Measurements from ENCODE around the gene WSCD2. TPM values are rescaled to one million over a fixed set of nuclear protein-coding genes. Genes with fewer than 3 reads are reported as not detected.

The WSCD2 gene
- total RNA-seq, 1 donor from 2014 or later = 0.97 TPM

GRCh38 chr12:108238474-108238873 lies 109.4 kb downstream of the WSCD2 start:
- DNase-seq (no peak), ATAC-seq (ENCODE audit: poor library complexity) (no peak)
- intact Hi-C loops (cut with DNase I) = loop anchor here (10.0 kb wide), 1 partner anchor 216 kb away; no protein-coding TSS in a partner anchor

GRCh38 chr12:108239378-108239777 lies 110.3 kb downstream of the WSCD2 start:
- ATAC-seq (ENCODE audit: poor library complexity) = no peak
- DNase-seq = no peak
- intact Hi-C loops (cut with DNase I) = loop anchor here (10.0 kb wide), 1 partner anchor 215 kb away; no protein-coding TSS in a partner anchor

GRCh38 chr12:108240027-108240785 lies 111.1 kb downstream of the WSCD2 start:
- no peak for ATAC-seq (ENCODE audit: poor library complexity)
- DNase-seq = no peak
- intact Hi-C loops (cut with DNase I) = no loop called here

DNA sequence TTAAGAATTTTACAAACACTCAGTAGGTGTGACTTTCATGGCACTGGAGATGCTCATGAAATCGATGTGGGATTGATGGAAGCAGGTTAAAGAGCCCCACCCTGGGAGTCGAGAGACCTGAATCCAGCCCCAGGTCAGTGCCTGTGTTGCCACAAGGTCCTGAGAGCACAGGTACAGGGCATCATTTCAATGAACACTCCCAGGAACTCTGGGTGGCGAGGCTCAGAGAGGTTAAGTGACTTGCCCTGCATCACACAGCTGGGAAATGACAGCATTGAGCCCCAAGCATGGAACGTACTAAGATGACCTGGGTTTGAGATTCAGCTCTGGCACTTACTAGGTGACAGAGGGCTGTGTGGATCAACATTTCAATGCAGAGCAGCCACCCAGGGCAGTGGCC lies 111.8 kb downstream of the WSCD2 start:
- intact Hi-C loops (cut with DNase I) = no loop called here
- DNase-seq (no peak), ATAC-seq (ENCODE audit: poor library complexity) (no peak)

DNA sequence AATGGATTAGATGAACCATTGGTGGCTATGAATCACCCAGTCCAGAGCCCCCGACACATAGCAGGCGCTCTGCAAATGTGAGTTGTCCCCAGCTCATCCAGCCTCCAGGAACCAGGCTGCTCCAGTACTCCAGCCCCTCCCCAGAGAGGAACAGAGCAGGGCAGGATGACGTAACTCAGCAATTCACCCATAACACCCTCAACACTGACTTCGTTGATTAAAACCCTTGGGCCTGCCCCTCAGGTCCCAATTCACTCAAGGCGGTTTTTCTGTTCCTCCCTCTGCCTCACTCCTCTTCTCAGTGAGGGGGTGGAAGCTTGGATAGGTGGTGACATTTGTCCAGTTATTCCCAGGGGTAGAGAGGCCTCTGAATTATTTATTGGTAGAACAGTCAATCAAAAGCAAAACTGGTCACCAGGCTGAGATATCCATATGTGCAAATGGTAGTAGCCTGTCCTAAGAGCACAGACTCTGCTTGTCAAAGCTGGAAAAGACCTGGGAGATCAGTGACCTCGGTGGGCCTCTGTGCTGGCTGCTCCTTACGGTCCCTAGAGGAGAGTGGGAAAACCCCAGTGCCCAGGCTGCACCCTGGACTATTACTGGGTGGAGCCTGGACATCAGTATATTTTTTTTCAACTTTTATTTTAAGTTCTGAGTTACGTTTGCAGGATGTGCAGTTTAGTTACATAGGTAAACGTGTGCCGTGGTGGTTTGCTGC lies 113.1 kb downstream of the WSCD2 start:
- ATAC-seq (ENCODE audit: poor library complexity) (no peak), DNase-seq (no peak)
- intact Hi-C loops (cut with DNase I) = no loop called here

DNA sequence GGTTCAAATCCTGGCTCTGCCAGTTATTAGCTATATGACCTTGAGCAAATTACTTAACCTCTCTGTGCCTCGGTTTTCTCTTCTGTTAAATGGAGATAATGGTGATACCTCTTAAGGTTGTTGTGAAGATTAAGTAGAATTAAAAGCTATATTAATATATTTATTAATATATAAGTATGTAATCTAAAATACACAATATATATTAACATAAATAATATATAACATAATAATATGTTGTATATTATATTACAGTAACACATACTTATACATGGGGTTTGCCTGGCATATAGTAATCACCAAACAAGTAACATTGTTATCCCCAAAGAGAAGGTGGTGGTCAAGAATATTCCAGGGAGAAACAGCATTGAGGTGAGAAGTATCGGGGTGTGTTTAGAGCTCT lies 118.0 kb downstream of the WSCD2 start:
- no peak for ATAC-seq (ENCODE audit: poor library complexity)
- DNase-seq = no peak
- intact Hi-C loops (cut with DNase I) = no loop called here

DNA sequence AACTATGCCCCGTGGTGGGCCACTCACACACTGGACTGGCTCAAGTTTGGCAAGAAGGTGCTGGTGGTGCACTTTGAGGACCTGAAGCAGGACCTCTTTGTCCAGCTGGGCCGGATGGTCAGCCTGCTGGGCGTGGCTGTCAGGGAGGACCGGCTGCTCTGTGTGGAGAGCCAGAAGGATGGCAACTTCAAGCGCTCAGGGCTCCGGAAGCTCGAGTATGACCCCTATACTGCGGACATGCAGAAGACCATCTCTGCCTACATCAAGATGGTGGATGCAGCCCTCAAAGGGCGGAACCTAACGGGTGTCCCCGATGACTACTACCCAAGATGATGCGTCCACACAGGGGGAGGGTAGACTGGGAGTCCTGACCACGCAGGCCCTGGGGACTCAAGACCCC lies 118.9 kb downstream of the WSCD2 start:
- ATAC-seq (ENCODE audit: poor library complexity) (no peak), DNase-seq (no peak)
- intact Hi-C loops (cut with DNase I) = no loop called here

- intact Hi-C loops (cut with DNase I) = no loop called here
- no peak for ATAC-seq (ENCODE audit: poor library complexity)
- no peak for DNase-seq
These were observed 123.4 kb downstream of the WSCD2 start for GRCh38 chr12:108252523-108252922.

GRCh38 chr12:108253540-108253939 lies 124.5 kb downstream of the WSCD2 start:
- DNase-seq (no peak), ATAC-seq (ENCODE audit: poor library complexity) (no peak)
- intact Hi-C loops (cut with DNase I) = no loop called here

DNA sequence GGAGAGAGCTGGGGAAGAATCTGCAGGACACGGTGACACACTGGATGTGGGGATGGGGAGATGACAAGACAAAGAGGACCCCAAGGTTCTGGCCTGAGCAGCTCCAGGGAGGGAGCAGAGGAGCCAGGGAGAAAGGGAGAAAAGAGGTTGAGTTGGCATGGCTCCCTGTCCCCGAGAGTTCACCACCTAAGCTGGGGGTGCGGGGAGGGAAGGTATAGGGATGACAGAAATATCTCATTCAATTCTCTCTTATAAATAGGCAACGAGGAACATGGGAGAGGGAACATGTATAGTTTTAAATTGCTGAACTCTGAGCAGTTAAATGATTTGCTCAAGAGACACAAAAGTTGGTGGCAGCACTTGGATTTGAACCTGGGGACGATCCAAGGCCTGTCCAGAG lies 124.9 kb downstream of the WSCD2 start:
- ATAC-seq (ENCODE audit: poor library complexity) (no peak), DNase-seq (no peak)
- intact Hi-C loops (cut with DNase I) = no loop called here

- intact Hi-C loops (cut with DNase I) = no loop called here
- DNase-seq (no peak), ATAC-seq (ENCODE audit: poor library complexity) (no peak)
These were observed 125.6 kb downstream of the WSCD2 start for GRCh38 chr12:108254517-108255251.

GRCh38 chr12:108255252-108255602 lies 126.1 kb downstream of the WSCD2 start:
- intact Hi-C loops (cut with DNase I) = no loop called here
- no peak for DNase-seq
- ATAC-seq (ENCODE audit: poor library complexity) = no peak

GRCh38 chr12:108257004-108257403 lies 127.9 kb downstream of the WSCD2 start:
- ATAC-seq (ENCODE audit: poor library complexity) = no peak
- no peak for DNase-seq
- intact Hi-C loops (cut with DNase I) = no loop called here

DNA sequence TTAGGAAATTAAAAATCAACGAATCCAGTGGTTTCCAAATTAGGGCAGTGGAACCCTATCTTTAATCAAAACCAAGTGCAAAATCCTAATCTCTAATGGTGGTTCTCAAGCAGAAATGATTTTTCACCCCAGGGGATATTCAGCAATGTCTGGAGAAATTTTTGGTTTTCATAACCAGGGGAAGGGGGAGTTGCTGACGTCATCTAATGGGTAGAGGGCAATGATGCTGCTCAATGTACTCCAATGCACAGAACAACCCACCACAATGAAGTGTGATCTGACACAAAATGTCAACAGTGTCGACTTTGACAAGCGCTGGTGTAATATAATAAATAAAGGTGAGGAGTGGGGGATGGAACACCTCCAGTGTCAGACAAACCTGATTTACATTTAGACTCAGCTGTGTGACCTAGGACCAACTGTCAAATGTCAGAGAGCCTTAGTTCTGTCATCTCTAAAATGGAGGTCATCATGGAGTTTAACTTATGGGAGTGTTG lies 128.6 kb downstream of the WSCD2 start:
- ATAC-seq (ENCODE audit: poor library complexity) (no peak), DNase-seq (no peak)
- intact Hi-C loops (cut with DNase I) = no loop called here

DNA sequence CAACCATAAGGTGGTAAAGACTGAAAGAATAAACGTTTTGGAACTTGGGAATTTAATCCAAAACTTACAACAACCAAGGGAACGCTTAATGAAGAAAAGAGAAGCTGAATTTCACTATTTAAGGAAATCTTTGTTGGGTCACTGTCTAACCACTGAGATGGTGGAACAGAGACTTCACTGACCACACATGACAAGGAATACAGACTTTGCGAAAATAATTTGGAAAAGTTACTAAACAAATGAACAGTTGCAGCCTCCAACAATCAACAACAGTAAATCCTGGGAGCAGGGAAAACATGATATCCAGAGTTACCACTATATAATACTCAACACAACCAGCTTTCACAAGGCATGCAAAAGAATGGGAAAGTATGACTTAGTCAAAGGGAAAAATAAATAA lies 131.0 kb downstream of the WSCD2 start:
- ATAC-seq (ENCODE audit: poor library complexity) = no peak
- DNase-seq = no peak
- intact Hi-C loops (cut with DNase I) = no loop called here

GRCh38 chr12:108260969-108261368 lies 131.9 kb downstream of the WSCD2 start:
- ATAC-seq (ENCODE audit: poor library complexity) (no peak), DNase-seq (no peak)
- intact Hi-C loops (cut with DNase I) = no loop called here

DNA sequence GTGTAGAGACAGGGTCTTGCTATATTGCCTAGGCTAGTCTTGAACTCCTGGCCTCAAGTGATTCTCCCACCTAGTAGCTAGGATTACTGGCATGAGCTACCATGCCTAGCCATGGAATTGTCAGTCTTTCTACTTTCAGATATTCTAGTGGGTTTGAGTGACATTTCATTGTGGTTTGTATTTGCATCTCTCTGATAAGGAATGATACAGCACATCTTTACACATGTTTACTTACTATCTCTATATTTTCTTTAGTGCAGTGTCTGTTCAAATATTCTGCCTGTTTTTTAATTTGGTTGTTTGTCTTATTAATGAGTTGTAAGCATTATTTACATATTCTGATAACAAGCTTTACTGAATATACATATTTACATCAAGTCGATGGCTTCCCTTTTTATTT lies 136.4 kb downstream of the WSCD2 start:
- intact Hi-C loops (cut with DNase I) = no loop called here
- DNase-seq (no peak), ATAC-seq (ENCODE audit: poor library complexity) (no peak)

DNA sequence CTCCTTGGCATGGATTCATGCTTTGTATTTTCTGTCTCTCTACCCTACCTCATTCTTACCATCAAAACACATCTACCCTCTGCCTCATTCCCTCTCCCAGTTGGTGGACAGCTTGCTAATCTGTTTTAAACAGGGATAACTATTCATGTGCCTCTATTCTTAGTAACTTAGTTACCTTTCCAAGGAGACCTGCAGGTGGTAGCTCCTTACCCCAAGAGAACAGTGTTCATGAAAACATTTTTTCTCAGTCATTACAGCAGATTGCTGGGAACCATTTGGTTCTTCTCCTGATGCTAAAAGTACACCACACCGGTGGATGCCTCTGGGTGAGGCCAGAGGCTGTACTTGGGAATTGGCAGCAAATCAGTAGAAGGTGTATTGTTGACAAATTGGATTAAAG lies 137.0 kb downstream of the WSCD2 start:
- DNase-seq = no peak
- no peak for ATAC-seq (ENCODE audit: poor library complexity)
- intact Hi-C loops (cut with DNase I) = no loop called here

DNA sequence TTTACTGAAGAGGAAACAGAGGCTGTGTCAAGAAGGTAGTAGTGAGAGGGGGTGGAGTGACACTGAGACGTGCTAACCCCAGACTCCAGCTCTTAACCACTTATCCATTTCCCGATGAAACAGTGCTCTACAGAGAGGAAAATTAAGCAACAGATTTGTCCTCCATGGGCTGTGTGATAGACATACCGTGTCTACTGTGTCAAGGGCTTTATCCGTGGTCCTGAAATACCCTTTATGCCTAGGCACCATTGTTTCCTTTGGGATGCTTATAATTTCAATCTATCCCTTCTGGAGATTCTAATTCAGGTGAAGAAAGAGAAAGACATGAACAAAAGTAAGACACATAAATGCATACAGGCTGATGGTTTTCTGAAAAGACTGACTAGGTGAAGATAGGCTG lies 138.4 kb downstream of the WSCD2 start:
- intact Hi-C loops (cut with DNase I) = no loop called here

GRCh38 chr12:108268397-108268796 lies 139.3 kb downstream of the WSCD2 start:
- no peak for DNase-seq
- ATAC-seq (ENCODE audit: poor library complexity) = no peak
- intact Hi-C loops (cut with DNase I) = no loop called here

More for the DNA sequence above, 138.4 kb downstream of the WSCD2 start:
- DNase-seq (no peak), ATAC-seq (ENCODE audit: poor library complexity) (no peak)

Measured in Right ventricle myocardium superior (tissue), 1 donor.